ENCODE measurements around the gene DACT2.

The DACT2 gene

GRCh38 chr6:168261234-168261633 is 58.3 kb downstream of the DACT2 start:
- ChIA-PET POLR2A (no interaction called here), CTCF (no interaction called here)
- TF ChIP-seq CTCF (IDR thresholded peaks at IDR 0.05; ENCODE audit: control extremely low read depth, extremely low read depth, low read depth, missing control alignments) = no peak

GRCh38 chr6:168260420-168260987 is 59.1 kb downstream of the DACT2 start:
- CTCF ChIA-PET = no interaction called here
- POLR2A ChIA-PET = no interaction called here
- no peak for DNase-seq (ENCODE audit: extremely low spot score)
- TF ChIP-seq CTCF (IDR thresholded peaks at IDR 0.05; ENCODE audit: control extremely low read depth, extremely low read depth, low read depth, missing control alignments) = no peak

More at GRCh38 chr6:168261234-168261633, 58.3 kb downstream of the DACT2 start:
- no peak for DNase-seq (ENCODE audit: extremely low spot score)

GRCh38 chr6:168258795-168259194 is 60.8 kb downstream of the DACT2 start:
- no peak for TF ChIP-seq CTCF (IDR thresholded peaks at IDR 0.05; ENCODE audit: control extremely low read depth, extremely low read depth, low read depth, missing control alignments)
- CTCF ChIA-PET = interaction anchor here (1.5 kb wide), 1 partner anchor 10 kb away, joined by 3 read pairs; no protein-coding TSS in a partner anchor
- POLR2A ChIA-PET = no interaction called here
- DNase-seq (ENCODE audit: extremely low spot score) = no peak

GRCh38 chr6:168256940-168257339 is 62.6 kb downstream of the DACT2 start:
- no peak for DNase-seq (ENCODE audit: extremely low spot score)
- ChIA-PET POLR2A (interaction anchor here (0.6 kb wide), 1 partner anchor 856 kb away, joined by 3 read pairs; no protein-coding TSS in a partner anchor), CTCF (no interaction called here)
- no peak for TF ChIP-seq CTCF (IDR thresholded peaks at IDR 0.05; ENCODE audit: control extremely low read depth, extremely low read depth, low read depth, missing control alignments)
